ENCODE data around the gene LRP1B. TPM values are rescaled to one million over a fixed set of nuclear protein-coding genes. Genes with fewer than 3 reads are reported as not detected.

Gene LRP1B
- total RNA-seq, 4 donors from 2014 or later = 1.2 to 3.3 (median 2.6) TPM

DNA sequence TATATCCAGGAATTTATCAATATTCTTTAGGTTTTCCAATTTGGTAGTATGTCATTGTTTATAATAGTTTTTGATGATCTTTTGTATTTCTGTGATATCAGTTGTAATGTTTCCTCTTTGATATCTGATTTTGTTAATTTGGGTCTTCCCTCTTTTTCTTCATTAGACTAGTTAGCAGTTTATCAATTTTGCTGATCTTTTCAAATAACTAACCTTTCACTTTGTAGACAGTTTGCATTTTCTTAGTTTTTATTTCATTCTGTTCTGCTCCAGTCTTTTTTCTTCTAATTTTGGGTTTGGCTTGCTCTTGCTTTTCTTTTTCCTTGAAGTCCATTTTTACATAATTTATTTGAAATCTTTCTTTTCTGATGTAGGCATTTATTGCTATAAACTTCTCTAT lies 824.4 kb downstream of the LRP1B start:
- Histone ChIP-seq H3K36me3 (no peaks in the 10 kb centered on the region), H3K9me3 (no peaks in the 10 kb centered on the region)
- DNase-seq (ENCODE audit: low spot score in 2 of 2) = no peak

DNA sequence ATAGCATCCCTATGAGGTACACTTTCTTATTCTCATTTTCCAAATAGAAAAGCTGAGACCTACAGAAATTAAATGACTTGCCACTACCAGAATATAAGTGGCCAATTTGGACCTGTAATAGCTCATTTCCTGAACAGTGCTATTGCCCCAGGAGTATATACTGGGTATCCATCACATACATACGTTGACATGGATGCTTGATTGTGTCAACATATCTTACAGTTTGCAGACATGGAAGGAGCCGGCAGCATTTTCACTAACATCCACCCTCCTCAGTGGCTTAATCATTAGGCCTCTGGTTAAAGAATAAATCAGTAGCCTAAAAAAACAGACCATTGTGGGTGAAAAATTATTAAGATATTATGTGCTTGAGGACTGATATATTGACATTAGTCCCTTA lies 829.3 kb downstream of the LRP1B start:
- WGBS, 2 donors = 83 to 91% methylated on average over 2 of the region's 2 CpGs
- TF ChIP-seq POLR2A (IDR thresholded peaks at IDR 0.05) (no peak), CTCF (IDR thresholded peaks at IDR 0.05) (no peak), EP300 (IDR thresholded peaks at IDR 0.05) (no peak)
- Histone ChIP-seq H3K36me3 (no peaks in the 10 kb centered on the region), H3K9me3 (no peaks in the 10 kb centered on the region), H3K27ac (no peak overlapping the region), H3K4me3 (no peak overlapping the region), H3K4me1 (no peaks in the 10 kb centered on the region), H3K27me3 (no peaks in the 10 kb centered on the region)
- no peak for DNase-seq (ENCODE audit: low spot score in 2 of 2)

More for the DNA sequence above, 824.4 kb downstream of the LRP1B start:
- TF ChIP-seq POLR2A (IDR thresholded peaks at IDR 0.05) (no peak), CTCF (IDR thresholded peaks at IDR 0.05) (no peak), EP300 (IDR thresholded peaks at IDR 0.05) (no peak)
- Histone ChIP-seq H3K27me3 (no peaks in the 10 kb centered on the region), H3K4me3 (no peak overlapping the region), H3K27ac (no peak overlapping the region), H3K4me1 (no peaks in the 10 kb centered on the region)

DNA sequence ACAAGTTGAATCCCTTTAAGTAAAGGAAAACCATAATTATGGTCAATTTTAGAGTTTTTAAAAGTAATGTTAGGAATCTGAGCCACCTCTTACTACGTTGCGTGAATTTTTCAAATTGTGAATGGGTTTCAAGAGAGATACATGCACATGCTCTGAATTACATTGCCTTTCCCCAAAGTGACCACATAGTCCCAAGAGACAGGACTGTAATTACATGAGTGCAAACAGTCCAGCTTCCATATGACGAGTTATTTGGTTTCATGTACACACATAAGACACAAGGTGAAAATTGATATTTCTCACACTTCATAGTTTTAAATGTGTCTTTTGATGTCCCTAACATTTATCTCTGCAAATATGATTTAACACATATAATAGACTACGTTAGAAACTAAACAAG lies 850.8 kb downstream of the LRP1B start:
- no peak for DNase-seq (ENCODE audit: low spot score in 2 of 2)
- Histone ChIP-seq H3K4me3 (no peak overlapping the region), H3K9me3 (no peaks in the 10 kb centered on the region), H3K27ac (no peak overlapping the region), H3K27me3 (no peaks in the 10 kb centered on the region), H3K4me1 (no peaks in the 10 kb centered on the region), H3K36me3 (no peaks in the 10 kb centered on the region)
- TF ChIP-seq EP300 (IDR thresholded peaks at IDR 0.05) = no peak
- no peak for TF ChIP-seq POLR2A (IDR thresholded peaks at IDR 0.05)
- WGBS, 2 donors = 85 to 88% methylated on average over 4 of the region's 4 CpGs

- Histone ChIP-seq H3K27me3 (no peaks in the 10 kb centered on the region), H3K9me3 (peaks cover 0 to 5% (median 0%) of the 10 kb centered on the region in 4 donors), H3K4me1 (no peaks in the 10 kb centered on the region), H3K27ac (no peak overlapping the region), H3K36me3 (no peaks in the 10 kb centered on the region), H3K4me3 (no peak overlapping the region)
- TF ChIP-seq CTCF (IDR thresholded peaks at IDR 0.05) = no peak
- TF ChIP-seq EP300 (IDR thresholded peaks at IDR 0.05) = no peak
- no peak for TF ChIP-seq POLR2A (IDR thresholded peaks at IDR 0.05)
- DNase-seq (ENCODE audit: low spot score in 2 of 2) = no peak
- 78 to 79% methylated on average over 2 of the region's 2 CpGs for WGBS, 2 donors
These were observed 859.5 kb downstream of the LRP1B start for GRCh38 chr2:141271346-141271745.

- H3K4me1 ChIP-seq = no peaks in the 10 kb centered on the region
- no peak for TF ChIP-seq EP300 (IDR thresholded peaks at IDR 0.05)
- TF ChIP-seq CTCF (IDR thresholded peaks at IDR 0.05) = no peak
- no peak for TF ChIP-seq POLR2A (IDR thresholded peaks at IDR 0.05)
These were observed 866.0 kb downstream of the LRP1B start for GRCh38 chr2:141264848-141265247.

GRCh38 chr2:141260911-141261310 lies 869.9 kb downstream of the LRP1B start:
- Histone ChIP-seq H3K4me3 (no peak overlapping the region), H3K36me3 (no peaks in the 10 kb centered on the region), H3K4me1 (no peaks in the 10 kb centered on the region), H3K27ac (no peak overlapping the region), H3K27me3 (no peaks in the 10 kb centered on the region), H3K9me3 (no peaks in the 10 kb centered on the region)
- WGBS, 2 donors = 62% methylated on average over 1 of the region's 1 CpG
- no peak for DNase-seq (ENCODE audit: low spot score in 2 of 2)
- no peak for TF ChIP-seq EP300 (IDR thresholded peaks at IDR 0.05)
- TF ChIP-seq CTCF (IDR thresholded peaks at IDR 0.05) = no peak
- TF ChIP-seq POLR2A (IDR thresholded peaks at IDR 0.05) = no peak

More at GRCh38 chr2:141264848-141265247, 866.0 kb downstream of the LRP1B start:
- Histone ChIP-seq H3K27ac (no peak overlapping the region), H3K9me3 (no peaks in the 10 kb centered on the region), H3K4me3 (no peak overlapping the region), H3K36me3 (no peaks in the 10 kb centered on the region), H3K27me3 (no peaks in the 10 kb centered on the region)
- 91 to 95% methylated on average over 10 of the region's 10 CpGs for WGBS, 2 donors
- DNase-seq (ENCODE audit: low spot score in 2 of 2) = no peak

Measured in tibial nerve (tissue), 4 donors.